Psoas muscle (tissue), 8 donors: ENCODE results near the gene SSH2. TPM values are rescaled to one million over a fixed set of nuclear protein-coding genes. Genes with fewer than 3 reads are reported as not detected.

Source experiments
- ATAC-seq, 4 donors: fragments of 200-7000 bp; cut with Tn5 transposase; one replicate each; pipeline ENCODE4 v1.9.1; 2020; ENCODE audit warnings: moderate library complexity in 3 of 4, mild to moderate bottlenecking in 2 of 4
- DNase-seq, 2 donors: peaks; one replicate each; pipeline ENCODE4 v3.0.0-alpha.2; 2020
- H3K27ac ChIP-seq: fragments of 200-600 bp; one replicate; pipeline ENCODE4 v1.8.0; 2022
- H3K27me3 ChIP-seq, 3 donors: fragments of 200-600 bp in 1 of 3; one replicate each; pipeline versions ENCODE4 v1.6.1 to v1.8.0; 2013 to 2022; ENCODE audit warnings: low read length in 2 of 3, mild to moderate bottlenecking in 2 of 3, moderate library complexity in 1 of 3; ENCODE audit not compliant: insufficient read depth in 3 of 3
- H3K36me3 ChIP-seq, 2 donors: fragments of 200-600 bp in 1 of 2; one replicate each; pipeline versions ENCODE4 v1.6.1 to v1.8.0; 2013 to 2022; ENCODE audit warnings: low read depth in 1 of 2, mild to moderate bottlenecking in 1 of 2, moderate library complexity in 1 of 2; ENCODE audit not compliant: insufficient read depth in 1 of 2
- H3K4me1 ChIP-seq: fragments of 200-600 bp; one replicate; pipeline ENCODE4 v1.8.0; 2022
- H3K4me3 ChIP-seq: fragments of 200-600 bp; one replicate; pipeline ENCODE4 v1.8.0; 2022; ENCODE audit warnings: mild to moderate bottlenecking
- H3K9me3 ChIP-seq: fragments of 200-600 bp; one replicate; pipeline ENCODE4 v1.8.0; 2022
- CTCF ChIP-seq: fragments of 200-600 bp; IDR thresholded peaks from one replicate; pipeline ENCODE4 v1.8.0; 2022; ENCODE audit warnings: antibody characterized with exemption
- WGBS, 3 donors: extraction: QIAGEN DNeasy Blood & Tissue Kit; methylation state at CpG; one replicate each; pipeline versions ENCODE4 v1.1.6 to v1.1.7; 2013; 5-methylcytosine and 5-hydroxymethylcytosine counted together
- intact Hi-C, 2 donors: fragments of 100-400 bp; cut with DNase I; formaldehyde crosslinking; loops; one replicate each; pipeline versions ENCODE4 v1.11.0 to v1.14.2; 2022
- polyA plus RNA-seq, 3 donors: library from polyadenylated mRNA; stranded (reverse); fragments of 200-250 nt; gene quantifications; one replicate each; pipeline ENCODE4 v1.2.3, GENCODE V29; 2013
- total RNA-seq, 4 donors: library from RNA; stranded (reverse); fragmentation: NEBNext Ultra II Directional in 2 of 4; extraction: Animal tissue kit (Norgen Biotek cat#: 25700) in 2 of 4; gene quantifications; one replicate each; pipeline versions ENCODE4 v1.2.1 to v1.2.4, GENCODE V29; 2021 to 2023
- donor health status: healthy with polysubstance abuse.
- donor health status: DM: no; HTN: no; CAD: no; lungs with moderate emphysema.
- donor health status: Bipolar disorder and iron deficiency.
- donor health status: healthy.
- donor health status: DM: yes; HTN: yes; CAD: no.
- donor health status: DM: no; HTN: no; CAD: no.
- donor health status: DM: no; HTN: no; CAD: no.
- donor health status: DM: yes; HTN: yes; CAD: no.

Gene SSH2
- total and polyA plus RNA-seq, 7 donors: 28.0 to 168 (median 107) TPM

GRCh38 chr17:29608986-29609385 lies 321.0 kb downstream of the SSH2 start:
- Histone ChIP-seq H3K4me3 (no peak overlapping the region), H3K4me1 (peaks cover 19% of the 10 kb centered on the region), H3K27ac (peak overlapping the region; percentile 68), H3K27me3 (no peaks in the 10 kb centered on the region), H3K9me3 (no peaks in the 10 kb centered on the region), H3K36me3 (no peaks in the 10 kb centered on the region)
- TF ChIP-seq CTCF: no peak
- ATAC-seq (peak in 3 of 4 donors; percentile 14 to 64 (median 25)), DNase-seq (peak in 1 of 2 donors; percentile 73)
- WGBS, 3 donors: 34 to 60% (median 45%) methylated on average over 9 to 15 of the region's 15 CpGs
- intact Hi-C loops: no loop called here

GRCh38 chr17:29607557-29608195 lies 322.4 kb downstream of the SSH2 start:
- intact Hi-C loops: no loop called here
- ATAC-seq (no peak), DNase-seq (peak in 1 of 2 donors; percentile 50)
- Histone ChIP-seq H3K4me3 (no peak overlapping the region), H3K27ac (no peak overlapping the region), H3K9me3 (no peaks in the 10 kb centered on the region), H3K27me3 (no peaks in the 10 kb centered on the region), H3K4me1 (peaks cover 13% of the 10 kb centered on the region), H3K36me3 (no peaks in the 10 kb centered on the region)
- no peak for TF ChIP-seq CTCF
- WGBS, 3 donors: 90 to 93% (median 91%) methylated on average over 29 of the region's 29 CpGs

GRCh38 chr17:29603109-29603674 lies 326.8 kb downstream of the SSH2 start:
- TF ChIP-seq CTCF: no peak
- Histone ChIP-seq H3K27ac (no peak overlapping the region), H3K9me3 (no peaks in the 10 kb centered on the region), H3K4me1 (no peaks in the 10 kb centered on the region), H3K27me3 (no peaks in the 10 kb centered on the region), H3K4me3 (no peak overlapping the region), H3K36me3 (no peaks in the 10 kb centered on the region)
- 83 to 91% (median 87%) methylated on average over 6 of the region's 6 CpGs for WGBS, 3 donors
- ATAC-seq (no peak), DNase-seq (peak in 1 of 2 donors; percentile 35)
- intact Hi-C loops: no loop called here

GRCh38 chr17:29597361-29598172 lies 332.5 kb downstream of the SSH2 start:
- H3K27ac ChIP-seq: no peak overlapping the region
- TF ChIP-seq CTCF: no peak

More at GRCh38 chr17:29597361-29598172, 332.5 kb downstream of the SSH2 start:
- no peak for ATAC-seq
- intact Hi-C loops: no loop called here
- H3K36me3 ChIP-seq: no peaks in the 10 kb centered on the region
- peaks cover 16% of the 10 kb centered on the region for H3K4me1 ChIP-seq
- no peak overlapping the region for H3K4me3 ChIP-seq
- 59 to 68% (median 67%) methylated on average over 13 of the region's 13 CpGs for WGBS, 3 donors
- no peaks in the 10 kb centered on the region for H3K27me3 ChIP-seq
- H3K9me3 ChIP-seq: no peaks in the 10 kb centered on the region
- no peak for DNase-seq
